ENCODE measurements around the gene ANTKMT. TPM values are rescaled to one million over a fixed set of nuclear protein-coding genes. Genes with fewer than 3 reads are reported as not detected.
"Not testable (repeated sequence)": the region's sequence is repeated elsewhere in the genome, so short reads cannot be mapped to it uniquely, and the experiment has no call there.

ANTKMT gene
- total and polyA plus RNA-seq, 7 donors = 18.6 to 53.1 (median 35.5) TPM

GRCh38 chr16:752007-752312 is 31.0 kb downstream of the ANTKMT start:
- no peaks in the 10 kb centered on the region for H3K36me3 ChIP-seq
- H3K4me1 ChIP-seq = no peaks in the 10 kb centered on the region
- WGBS, 2 donors = 25 to 58% methylated on average over 10 of the region's 10 CpGs
- no peak for TF ChIP-seq POLR2A (IDR thresholded peaks at IDR 0.05)
- TF ChIP-seq POLR2AphosphoS5 (IDR thresholded peaks at IDR 0.05) = no peak
- TF ChIP-seq CTCF (IDR thresholded peaks at IDR 0.05) = no peak
- TF ChIP-seq EP300 (IDR thresholded peaks at IDR 0.05) = no peak
- no peak for DNase-seq
- H3K27me3 ChIP-seq = peaks cover 0 to 11% (median 10%) of the 10 kb centered on the region in 3 donors
- H3K9me3 ChIP-seq = peaks cover 0 to 1% (median 0%) of the 10 kb centered on the region in 4 donors
- intact Hi-C loops (cut with DNase I) = no loop called here
- H3K27ac ChIP-seq = no peak overlapping the region
- H3K4me3 ChIP-seq = no peak overlapping the region

DNA sequence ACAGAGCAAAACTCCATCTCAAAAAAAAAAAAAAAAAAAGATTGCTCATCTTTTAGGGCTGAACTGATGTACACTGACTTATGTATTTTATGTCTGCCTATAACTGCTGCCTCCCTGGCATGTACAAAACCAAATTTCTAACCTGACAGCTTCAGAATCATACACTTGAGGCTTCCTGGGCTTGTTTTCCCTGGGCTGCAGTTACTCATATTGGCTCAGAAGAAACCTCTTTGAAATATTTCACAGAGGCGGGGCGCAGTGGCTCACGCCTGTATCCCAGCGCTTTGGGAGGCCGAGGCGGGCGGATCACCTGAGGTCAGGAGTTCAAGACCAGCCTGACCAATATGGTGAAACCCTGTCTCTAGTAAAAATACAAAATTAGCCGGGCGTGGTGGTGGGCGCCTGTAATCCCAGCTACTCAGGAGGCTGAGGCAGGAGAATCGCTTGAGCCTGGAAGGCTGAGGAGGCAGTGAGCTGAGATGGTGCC is 33.2 kb downstream of the ANTKMT start:
- DNase-seq; H3K4me3 ChIP-seq; H3K27ac ChIP-seq; H3K36me3 ChIP-seq; H3K4me1 ChIP-seq; intact Hi-C loops (cut with DNase I); H3K9me3 ChIP-seq: not testable (repeated sequence)
- 57 to 79% methylated on average over 11 of the region's 11 CpGs for WGBS, 2 donors
- H3K27me3 ChIP-seq = peaks cover 0 to 11% (median 10%) of the 10 kb centered on the region in 3 donors

GRCh38 chr16:754656-755055 is 33.7 kb downstream of the ANTKMT start:
- H3K27ac ChIP-seq = no peak overlapping the region
- intact Hi-C loops (cut with DNase I) = no loop called here
- 9 to 10% methylated on average over 11 of the region's 11 CpGs for WGBS, 2 donors
- no peak overlapping the region for H3K4me3 ChIP-seq
- H3K4me1 ChIP-seq = no peaks in the 10 kb centered on the region
- H3K27me3 ChIP-seq = peaks cover 0 to 11% (median 10%) of the 10 kb centered on the region in 3 donors
- peaks cover 0 to 1% (median 0%) of the 10 kb centered on the region in 4 donors for H3K9me3 ChIP-seq
- TF ChIP-seq CTCF (IDR thresholded peaks at IDR 0.05) = no peak
- TF ChIP-seq POLR2A (IDR thresholded peaks at IDR 0.05) = no peak
- no peaks in the 10 kb centered on the region for H3K36me3 ChIP-seq
- DNase-seq = no peak

- H3K27ac ChIP-seq = no peak overlapping the region
- H3K36me3 ChIP-seq = no peaks in the 10 kb centered on the region
- intact Hi-C loops (cut with DNase I) = no loop called here
- WGBS, 2 donors = 93% methylated on average over 5 of the region's 5 CpGs
- H3K27me3 ChIP-seq = peaks cover 0 to 11% (median 10%) of the 10 kb centered on the region in 3 donors
- no peak for DNase-seq
- H3K4me3 ChIP-seq = no peak overlapping the region
- TF ChIP-seq POLR2A (IDR thresholded peaks at IDR 0.05) = no peak
- no peak for TF ChIP-seq POLR2AphosphoS5 (IDR thresholded peaks at IDR 0.05)
- TF ChIP-seq CTCF (IDR thresholded peaks at IDR 0.05) = no peak
- no peak for TF ChIP-seq EP300 (IDR thresholded peaks at IDR 0.05)
- H3K9me3 ChIP-seq = peaks cover 0 to 1% (median 0%) of the 10 kb centered on the region in 4 donors
- no peaks in the 10 kb centered on the region for H3K4me1 ChIP-seq
Measured at GRCh38 chr16:756428-756827, 35.5 kb downstream of the ANTKMT start.

DNA sequence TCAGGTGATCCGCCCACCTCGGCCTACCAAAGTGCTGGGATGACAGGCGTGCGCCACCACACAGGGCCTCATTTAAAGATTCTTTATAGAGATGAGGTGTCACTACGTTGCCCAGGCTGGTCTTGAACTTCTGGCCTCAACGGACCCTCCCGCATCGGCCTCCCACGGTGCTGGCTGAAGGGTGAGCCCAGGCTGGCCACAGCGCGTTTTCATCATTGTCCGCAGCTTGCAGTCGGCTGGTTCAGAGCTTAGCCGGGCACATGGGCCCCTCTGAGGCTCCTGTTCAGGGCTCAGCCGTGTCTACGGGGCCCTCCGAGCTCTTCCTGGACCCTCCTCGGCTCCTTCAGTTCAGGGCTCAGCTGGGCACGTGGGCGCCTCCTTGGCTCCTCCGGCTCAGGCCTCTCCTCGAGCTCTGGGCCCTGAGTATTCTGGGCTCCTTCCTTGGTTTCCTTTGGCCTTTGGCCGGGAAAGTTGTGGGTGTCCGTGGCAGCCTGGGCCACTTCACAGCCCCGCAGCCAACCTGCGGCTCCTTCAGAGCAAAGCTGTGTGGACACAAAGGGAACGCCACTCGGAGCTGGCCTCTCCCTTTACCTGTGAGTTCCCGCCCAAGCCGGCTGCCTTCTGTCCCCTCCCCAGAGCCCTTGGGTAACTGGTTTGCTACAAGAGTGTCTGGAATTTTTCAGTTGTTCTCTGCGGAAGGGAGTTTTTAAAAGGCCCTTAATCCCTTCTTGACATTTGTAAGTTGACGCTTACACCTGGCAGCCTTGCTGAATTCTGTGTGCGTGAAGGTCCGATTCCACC is 38.4 kb downstream of the ANTKMT start:
- TF ChIP-seq EP300 (IDR thresholded peaks at IDR 0.05) (no peak), POLR2A (IDR thresholded peaks at IDR 0.05) (no peak), POLR2AphosphoS5 (IDR thresholded peaks at IDR 0.05) (no peak), CTCF (IDR thresholded peaks at IDR 0.05) (no peak)
- Histone ChIP-seq H3K36me3 (no peaks in the 10 kb centered on the region), H3K27ac (no peak overlapping the region), H3K4me3 (no peak overlapping the region), H3K27me3 (peaks cover 0 to 19% (median 0%) of the 10 kb centered on the region in 3 donors), H3K9me3 (peaks cover 0 to 1% (median 0%) of the 10 kb centered on the region in 4 donors), H3K4me1 (no peaks in the 10 kb centered on the region)
- DNase-seq = no peak
- WGBS, 2 donors = 61 to 80% methylated on average over 34 of the region's 34 CpGs
- intact Hi-C loops (cut with DNase I) = no loop called here

Measured in sigmoid colon (tissue), 7 donors.